ENCODE results near the gene PPAN. TPM values are rescaled to one million over a fixed set of nuclear protein-coding genes. Genes with fewer than 3 reads are reported as not detected.

PPAN gene
- total RNA-seq, 2 donors from 2014 or later: 21.6 to 53.8 TPM

DNA sequence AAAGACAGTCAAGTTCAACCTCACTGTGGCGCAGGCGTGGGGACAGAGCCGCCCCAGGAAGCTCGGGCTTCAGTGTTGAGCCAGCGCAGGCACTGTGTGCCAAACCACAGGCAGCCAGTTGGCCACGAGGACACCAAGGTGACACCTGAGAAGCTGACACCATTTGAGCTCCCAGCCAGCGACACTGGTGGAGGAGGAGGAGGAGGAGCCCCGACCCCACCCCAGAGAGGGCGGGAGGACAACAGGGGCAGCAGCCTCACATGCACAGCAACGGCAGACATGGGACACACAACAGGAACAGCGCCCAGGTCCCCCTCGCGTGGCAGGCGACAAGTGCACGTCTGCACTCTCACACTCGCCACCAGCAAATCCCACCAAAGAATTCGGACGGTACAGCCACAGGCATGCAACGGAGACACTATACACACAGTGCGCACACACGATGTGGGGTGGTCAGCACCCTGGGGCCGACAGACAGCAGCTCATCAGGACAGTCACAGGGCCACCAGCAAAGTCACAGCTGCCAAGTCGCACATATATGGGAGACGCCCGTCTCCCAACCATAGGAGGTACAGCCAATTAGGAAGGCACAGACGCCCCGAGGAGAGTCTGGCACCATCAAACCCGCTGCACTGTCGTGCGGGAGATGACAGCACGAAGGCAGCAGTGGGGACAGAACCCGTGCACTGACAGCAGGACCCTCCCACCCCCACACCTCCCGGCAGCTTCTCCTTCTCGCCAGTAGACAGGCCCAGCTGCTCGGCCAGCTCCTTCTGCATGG is 10.1 kb downstream of the PPAN start:
- DNase-seq: no peak
- Histone ChIP-seq H3K4me3 (no peak overlapping the region), H3K9me3 (no peaks in the 10 kb centered on the region), H3K27ac (no peak overlapping the region), H3K36me3 (peaks cover 9% of the 10 kb centered on the region), H3K4me1 (no peaks in the 10 kb centered on the region), H3K27me3 (no peaks in the 10 kb centered on the region), H3K9ac (ENCODE audit: low read depth in 2 of 2, low read length in 2 of 2) (no peak overlapping the region)
- TF ChIP-seq, protein P1, sequence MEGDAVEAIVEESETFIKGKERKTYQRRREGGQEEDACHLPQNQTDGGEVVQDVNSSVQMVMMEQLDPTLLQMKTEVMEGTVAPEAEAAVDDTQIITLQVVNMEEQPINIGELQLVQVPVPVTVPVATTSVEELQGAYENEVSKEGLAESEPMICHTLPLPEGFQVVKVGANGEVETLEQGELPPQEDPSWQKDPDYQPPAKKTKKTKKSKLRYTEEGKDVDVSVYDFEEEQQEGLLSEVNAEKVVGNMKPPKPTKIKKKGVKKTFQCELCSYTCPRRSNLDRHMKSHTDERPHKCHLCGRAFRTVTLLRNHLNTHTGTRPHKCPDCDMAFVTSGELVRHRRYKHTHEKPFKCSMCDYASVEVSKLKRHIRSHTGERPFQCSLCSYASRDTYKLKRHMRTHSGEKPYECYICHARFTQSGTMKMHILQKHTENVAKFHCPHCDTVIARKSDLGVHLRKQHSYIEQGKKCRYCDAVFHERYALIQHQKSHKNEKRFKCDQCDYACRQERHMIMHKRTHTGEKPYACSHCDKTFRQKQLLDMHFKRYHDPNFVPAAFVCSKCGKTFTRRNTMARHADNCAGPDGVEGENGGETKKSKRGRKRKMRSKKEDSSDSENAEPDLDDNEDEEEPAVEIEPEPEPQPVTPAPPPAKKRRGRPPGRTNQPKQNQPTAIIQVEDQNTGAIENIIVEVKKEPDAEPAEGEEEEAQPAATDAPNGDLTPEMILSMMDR (IDR thresholded peaks at IDR 0.05): no peak
- intact Hi-C loops (cut with DNase I): no loop called here

DNA sequence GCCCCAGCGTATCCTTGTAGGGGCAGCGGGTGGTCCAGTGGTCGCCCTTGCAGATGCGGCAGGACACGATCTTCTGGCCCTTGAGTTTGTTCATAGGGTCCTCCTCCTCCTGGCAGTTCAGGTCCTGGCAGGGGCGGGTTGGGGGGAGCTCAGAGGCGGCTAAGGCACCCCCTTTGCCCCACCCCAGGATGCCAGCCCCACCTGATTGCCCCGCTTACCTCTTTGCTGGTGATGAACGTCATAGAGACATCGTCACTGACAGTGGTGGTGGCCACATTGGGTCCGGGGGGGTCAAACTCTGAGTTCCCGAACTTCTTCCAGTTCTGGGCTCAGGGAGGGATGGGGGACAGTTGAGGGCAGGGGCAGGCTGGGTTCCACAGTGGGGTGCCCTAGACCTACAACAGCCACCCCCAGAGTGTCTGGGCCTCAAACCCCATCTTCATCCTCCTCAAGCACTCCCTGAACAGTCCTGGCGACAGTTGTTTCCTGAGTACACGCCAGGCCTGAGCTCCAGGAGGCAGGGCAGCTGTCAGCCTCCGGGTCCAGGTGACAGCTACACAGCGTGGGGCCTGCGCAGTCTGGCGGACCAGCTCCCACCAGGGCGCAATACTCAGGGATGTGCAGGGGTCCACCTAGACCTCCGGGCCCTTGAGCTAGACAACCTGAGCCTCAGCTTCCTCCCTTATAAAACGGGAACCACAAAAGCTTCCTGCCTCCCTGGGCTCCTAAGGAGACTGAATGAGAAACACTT is 10.9 kb downstream of the PPAN start:
- Histone ChIP-seq H3K27me3 (no peaks in the 10 kb centered on the region), H3K27ac (no peak overlapping the region), H3K9ac (ENCODE audit: low read depth in 2 of 2, low read length in 2 of 2) (no peak overlapping the region), H3K4me3 (no peak overlapping the region), H3K9me3 (no peaks in the 10 kb centered on the region), H3K4me1 (no peaks in the 10 kb centered on the region), H3K36me3 (peaks cover 7% of the 10 kb centered on the region)
- intact Hi-C loops (cut with DNase I): no loop called here
- TF ChIP-seq, protein P1 (IDR thresholded peaks at IDR 0.05): no peak
- no peak for DNase-seq

DNA sequence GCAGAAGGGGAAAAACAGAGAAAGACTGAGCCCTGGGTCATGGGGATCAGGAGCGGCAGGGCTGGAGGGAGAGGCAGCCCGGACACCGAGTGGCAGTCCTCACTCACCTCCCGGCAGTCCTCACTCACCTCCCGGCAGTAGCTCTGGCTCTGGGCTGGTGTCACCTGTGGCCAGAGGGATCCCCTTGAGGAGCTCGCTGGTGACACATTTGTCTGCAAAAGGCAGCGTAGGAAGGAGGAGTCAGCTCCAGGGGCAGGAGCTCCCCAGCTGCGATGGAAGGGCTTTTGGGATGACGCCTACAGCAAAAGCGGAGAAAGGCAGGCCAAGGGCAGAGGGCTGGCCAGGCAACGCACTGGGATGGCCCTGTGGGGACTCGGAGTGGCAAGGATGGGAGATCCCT is 12.8 kb downstream of the PPAN start:
- Histone ChIP-seq H3K9me3 (no peaks in the 10 kb centered on the region), H3K27ac (no peak overlapping the region), H3K27me3 (no peaks in the 10 kb centered on the region), H3K9ac (ENCODE audit: low read depth in 2 of 2, low read length in 2 of 2) (peak overlapping the region; percentile 94), H3K36me3 (peaks cover 7% of the 10 kb centered on the region), H3K4me3 (peak overlapping the region; percentile 100), H3K4me1 (no peaks in the 10 kb centered on the region)
- intact Hi-C loops (cut with DNase I): no loop called here
- DNase-seq: no peak
- TF ChIP-seq, protein P1 (IDR thresholded peaks at IDR 0.05): no peak

DNA sequence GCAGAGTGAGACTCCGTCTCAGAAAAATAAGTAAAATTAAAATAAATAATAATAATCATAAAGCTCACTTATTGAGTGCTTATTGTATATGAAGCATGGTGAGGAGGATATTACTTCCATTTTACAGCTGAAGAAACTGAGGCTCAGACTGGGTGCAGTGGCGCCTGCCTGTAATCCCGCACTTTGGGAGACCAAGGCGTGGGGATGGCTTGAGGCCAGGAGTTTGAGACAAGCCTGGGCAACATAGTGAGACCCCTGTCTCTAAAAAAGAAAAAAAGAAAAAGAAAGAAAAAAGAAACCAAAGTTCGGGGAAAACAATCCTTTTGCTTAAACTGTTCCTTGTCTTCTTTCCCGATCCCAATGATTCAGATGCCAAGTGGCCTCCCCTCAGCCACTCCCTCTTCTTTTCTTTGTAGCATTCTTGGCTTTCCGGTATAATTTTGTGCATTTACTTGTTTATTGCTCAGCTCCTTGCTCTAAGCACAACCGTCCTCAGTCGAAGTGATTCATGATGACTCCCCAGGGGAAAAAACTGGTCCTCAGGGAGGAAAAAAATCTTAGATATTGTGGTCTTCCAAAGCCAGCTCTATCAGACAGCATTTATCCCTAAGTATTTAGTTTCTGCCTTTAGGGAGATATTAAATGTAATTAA is 14.5 kb downstream of the PPAN start:
- intact Hi-C loops (cut with DNase I): no loop called here
- Histone ChIP-seq H3K9ac (ENCODE audit: low read depth in 2 of 2, low read length in 2 of 2) (no peak overlapping the region), H3K9me3 (no peaks in the 10 kb centered on the region), H3K27ac (peak overlapping the region; percentile 18), H3K27me3 (no peaks in the 10 kb centered on the region), H3K4me1 (no peaks in the 10 kb centered on the region), H3K4me3 (no peak overlapping the region), H3K36me3 (peaks cover 7% of the 10 kb centered on the region)
- DNase-seq: no peak
- TF ChIP-seq, protein P1 (IDR thresholded peaks at IDR 0.05): no peak

DNA sequence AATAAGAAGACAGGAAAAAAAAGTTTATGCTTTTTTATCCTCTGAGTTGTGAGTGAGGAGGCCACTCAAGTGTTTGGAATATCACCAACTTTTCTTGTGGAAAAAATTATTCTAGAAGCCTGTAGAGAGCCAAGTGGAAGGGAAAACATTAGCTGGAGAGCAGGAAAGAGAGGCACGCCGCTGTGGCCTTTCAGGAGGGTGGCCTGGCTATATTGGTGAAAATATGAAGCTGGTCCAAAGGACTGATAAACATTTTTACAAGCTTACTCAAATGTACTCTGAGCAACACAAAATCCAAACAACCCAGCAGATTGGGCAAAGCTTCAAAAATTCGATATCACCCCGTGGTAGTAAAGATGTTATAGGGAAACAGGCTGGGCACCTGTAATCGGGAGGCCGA is 15.9 kb downstream of the PPAN start:
- H3K9ac ChIP-seq (ENCODE audit: low read depth in 2 of 2, low read length in 2 of 2): no peak overlapping the region
- H3K4me1 ChIP-seq: no peaks in the 10 kb centered on the region
- H3K36me3 ChIP-seq: peaks cover 6% of the 10 kb centered on the region
- H3K27me3 ChIP-seq: no peaks in the 10 kb centered on the region
- DNase-seq: no peak
- intact Hi-C loops (cut with DNase I): no loop called here
- H3K4me3 ChIP-seq: no peak overlapping the region
- H3K9me3 ChIP-seq: no peaks in the 10 kb centered on the region
- TF ChIP-seq, protein P1 (IDR thresholded peaks at IDR 0.05): no peak
- H3K27ac ChIP-seq: no peak overlapping the region
